HepG2 (cell line): ENCODE measurements around the gene CRKL. TPM values are rescaled to one million over a fixed set of nuclear protein-coding genes. Genes with fewer than 3 reads are reported as not detected.
A peak's percentile ranks its signal among the peaks of the same experiment; 100 is the strongest.

Experiments used
- AHR ChIP-seq: IDR thresholded peaks from 2 replicates; pipeline ENCODE4 v1.6.1; 2018; ENCODE audit warnings: missing genetic modification reagents, missing compliant biosample characterization
- HES4 ChIP-seq: sonication (generic); formaldehyde crosslinking; IDR thresholded peaks from 2 replicates; pipeline ENCODE4 v1.9.0; 2021; ENCODE audit warnings: mild to moderate bottlenecking, missing genetic modification reagents, borderline replicate concordance
- KAT7 ChIP-seq: IDR thresholded peaks from 2 replicates; pipeline ENCODE4 v1.6.1; 2018; ENCODE audit warnings: borderline replicate concordance, missing compliant biosample characterization
- KDM3A ChIP-seq: IDR thresholded peaks from 2 replicates; pipeline ENCODE4 v1.6.1; 2018; ENCODE audit warnings: low read depth, missing compliant biosample characterization
- MEIS2 ChIP-seq: sonication (generic); formaldehyde crosslinking; IDR thresholded peaks from 2 replicates; pipeline ENCODE4 v1.9.0; 2021; ENCODE audit warnings: mild to moderate bottlenecking, missing genetic modification reagents
- SALL1 ChIP-seq: sonication (generic); formaldehyde crosslinking; IDR thresholded peaks from 2 replicates; pipeline ENCODE4 v1.8.0; 2022; ENCODE audit warnings: mild to moderate bottlenecking, missing genetic modification reagents
- SIX1 ChIP-seq: sonication (generic); formaldehyde crosslinking; IDR thresholded peaks from 2 replicates; pipeline ENCODE4 v1.4.0; 2020; ENCODE audit warnings: missing genetic modification reagents, borderline replicate concordance
- SSRP1 ChIP-seq: IDR thresholded peaks from 2 replicates; pipeline ENCODE4 v1.6.1; 2016; ENCODE audit warnings: control low read depth
- TBX3 ChIP-seq: fragments of 450-650 bp; IDR thresholded peaks from 2 replicates; pipeline ENCODE4 v1.6.1; 2017; ENCODE audit warnings: antibody characterized with exemption, mild to moderate bottlenecking, inconsistent platforms, borderline replicate concordance
- ZNF512B ChIP-seq: sonication (generic); formaldehyde crosslinking; IDR thresholded peaks from 2 replicates; pipeline ENCODE4 v1.5.1; 2020; ENCODE audit warnings: missing genetic modification reagents, mild to moderate bottlenecking, borderline replicate concordance
- ZNF563 ChIP-seq: sonication (generic); formaldehyde crosslinking; IDR thresholded peaks from 2 replicates; pipeline ENCODE4 v1.8.0; 2022; ENCODE audit warnings: mild to moderate bottlenecking, moderate library complexity, missing genetic modification reagents
- ZNF564 ChIP-seq: sonication (generic); formaldehyde crosslinking; IDR thresholded peaks from 2 replicates; pipeline ENCODE4 v1.8.1; 2023; ENCODE audit warnings: mild to moderate bottlenecking, missing genetic modification reagents
- ZNF574 ChIP-seq: sonication (generic); formaldehyde crosslinking; IDR thresholded peaks from 2 replicates; pipeline ENCODE4 v1.4.0; 2020; ENCODE audit warnings: missing genetic modification reagents
- ZNF576 ChIP-seq: sonication (generic); formaldehyde crosslinking; IDR thresholded peaks from 2 replicates; pipeline ENCODE4 v1.4.0; 2020; ENCODE audit warnings: mild to moderate bottlenecking, missing genetic modification reagents
- polyA plus RNA-seq, 8 experiments: library from polyadenylated mRNA; depleted of rRNA in 3 of 8; stranded (reverse) in 7 of 8; unstranded in 1 of 8; fragments of >200 nt; fragmentation: Illumina TruSeq in 4 of 8; extraction: Trizol in 4 of 8; gene quantifications; 2 replicates each; pipeline versions ENCODE4 v1.2.1 to v1.2.3, GENCODE V29; 2011 to 2016; ENCODE audit warnings: low read depth in 4 of 8, missing spikeins in 1 of 8, mixed read lengths in 1 of 8; ENCODE audit not compliant: insufficient read depth in 1 of 8
- total RNA-seq, 5 experiments: library from RNA; depleted of rRNA; stranded (reverse); fragments of >200 nt; fragmentation: Illumina TruSeq; extraction: Trizol; gene quantifications; 2 replicates each; pipeline ENCODE4 v1.2.3, GENCODE V29; 2016; ENCODE audit warnings: low read depth in 1 of 5
- TF ChIP-seq, protein P1 (sequence below): sonication (generic); formaldehyde crosslinking; IDR thresholded peaks from 2 replicates; pipeline ENCODE4 v1.5.0; 2020; ENCODE audit warnings: missing genetic modification reagents, mild to moderate bottlenecking, borderline replicate concordance
- TF ChIP-seq, protein P2 (sequence below): sonication (generic); formaldehyde crosslinking; IDR thresholded peaks from 2 replicates; pipeline ENCODE4 v1.9.0; 2021; ENCODE audit warnings: missing genetic modification reagents, borderline replicate concordance
- TF ChIP-seq, protein P3 (sequence below): sonication (generic); formaldehyde crosslinking; IDR thresholded peaks from 2 replicates; pipeline ENCODE4 v1.9.0; 2022; ENCODE audit warnings: missing genetic modification reagents, mild to moderate bottlenecking, borderline replicate concordance

The CRKL gene
- total and polyA plus RNA-seq, 2 of the 13 experiments (the other 11 are each of a cell fraction or from before 2014, with no cell fraction given) = 37.4 to 60.6 TPM

- TF ChIP-seq KDM3A (CRISPR knock-in tag) (0 out of 2 replicates have a peak, but pooled peaks have one; percentile 41), ZNF574 (CRISPR knock-in tag) (peak; percentile 61; the same call in 1 of the 2 replicates), MEIS2 (0 out of 2 replicates have a peak, but pooled peaks have one; percentile 5), ZNF512B (CRISPR knock-in tag) (0 out of 2 replicates have a peak, but pooled peaks have one; percentile 25), SALL1 (peak; percentile 44; the same call in 1 of the 2 replicates), HES4 (CRISPR knock-in tag) (0 out of 2 replicates have a peak, but pooled peaks have one; percentile 31), AHR (CRISPR knock-in tag) (no peak), SSRP1 (CRISPR knock-in tag) (no peak), ZNF576 (CRISPR knock-in tag) (no peak), KAT7 (0 out of 2 replicates have a peak, but pooled peaks have one; percentile 44), TBX3 (no peak), SIX1 (CRISPR knock-in tag) (no peak), ZNF564 (CRISPR knock-in tag) (0 out of 2 replicates have a peak, but pooled peaks have one; percentile 42), ZNF563 (no peak)
- TF ChIP-seq, protein P1, sequence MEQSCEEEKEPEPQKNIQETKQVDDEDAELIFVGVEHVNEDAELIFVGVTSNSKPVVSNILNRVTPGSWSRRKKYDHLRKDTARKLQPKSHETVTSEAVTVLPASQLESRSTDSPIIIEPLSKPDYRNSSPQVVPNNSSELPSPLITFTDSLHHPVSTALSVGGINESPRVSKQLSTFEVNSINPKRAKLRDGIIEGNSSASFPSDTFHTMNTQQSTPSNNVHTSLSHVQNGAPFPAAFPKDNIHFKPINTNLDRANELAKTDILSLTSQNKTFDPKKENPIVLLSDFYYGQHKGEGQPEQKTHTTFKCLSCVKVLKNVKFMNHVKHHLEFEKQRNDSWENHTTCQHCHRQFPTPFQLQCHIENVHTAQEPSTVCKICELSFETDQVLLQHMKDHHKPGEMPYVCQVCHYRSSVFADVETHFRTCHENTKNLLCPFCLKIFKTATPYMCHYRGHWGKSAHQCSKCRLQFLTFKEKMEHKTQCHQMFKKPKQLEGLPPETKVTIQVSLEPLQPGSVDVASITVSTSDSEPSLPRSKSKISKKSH (CRISPR knock-in tag) = 0 out of 2 replicates have a peak, but pooled peaks have one; percentile 31
- TF ChIP-seq, protein P2, sequence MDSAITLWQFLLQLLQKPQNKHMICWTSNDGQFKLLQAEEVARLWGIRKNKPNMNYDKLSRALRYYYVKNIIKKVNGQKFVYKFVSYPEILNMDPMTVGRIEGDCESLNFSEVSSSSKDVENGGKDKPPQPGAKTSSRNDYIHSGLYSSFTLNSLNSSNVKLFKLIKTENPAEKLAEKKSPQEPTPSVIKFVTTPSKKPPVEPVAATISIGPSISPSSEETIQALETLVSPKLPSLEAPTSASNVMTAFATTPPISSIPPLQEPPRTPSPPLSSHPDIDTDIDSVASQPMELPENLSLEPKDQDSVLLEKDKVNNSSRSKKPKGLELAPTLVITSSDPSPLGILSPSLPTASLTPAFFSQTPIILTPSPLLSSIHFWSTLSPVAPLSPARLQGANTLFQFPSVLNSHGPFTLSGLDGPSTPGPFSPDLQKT (CRISPR knock-in tag) = no peak
- TF ChIP-seq, protein P3, sequence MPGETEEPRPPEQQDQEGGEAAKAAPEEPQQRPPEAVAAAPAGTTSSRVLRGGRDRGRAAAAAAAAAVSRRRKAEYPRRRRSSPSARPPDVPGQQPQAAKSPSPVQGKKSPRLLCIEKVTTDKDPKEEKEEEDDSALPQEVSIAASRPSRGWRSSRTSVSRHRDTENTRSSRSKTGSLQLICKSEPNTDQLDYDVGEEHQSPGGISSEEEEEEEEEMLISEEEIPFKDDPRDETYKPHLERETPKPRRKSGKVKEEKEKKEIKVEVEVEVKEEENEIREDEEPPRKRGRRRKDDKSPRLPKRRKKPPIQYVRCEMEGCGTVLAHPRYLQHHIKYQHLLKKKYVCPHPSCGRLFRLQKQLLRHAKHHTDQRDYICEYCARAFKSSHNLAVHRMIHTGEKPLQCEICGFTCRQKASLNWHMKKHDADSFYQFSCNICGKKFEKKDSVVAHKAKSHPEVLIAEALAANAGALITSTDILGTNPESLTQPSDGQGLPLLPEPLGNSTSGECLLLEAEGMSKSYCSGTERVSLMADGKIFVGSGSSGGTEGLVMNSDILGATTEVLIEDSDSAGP (CRISPR knock-in tag) = peak; percentile 66
These were observed 48.1 kb downstream of the CRKL start (continued) for GRCh38 chr22:20965104-20965887.
